Measurements from ENCODE around the gene ETV5. TPM values are rescaled to one million over a fixed set of nuclear protein-coding genes. Genes with fewer than 3 reads are reported as not detected.

Gene ETV5
- total RNA-seq, 2 experiments from 2014 or later, result 0.74 to 1.3 TPM

GRCh38 chr3:185999221-185999620 is 109.7 kb downstream of the ETV5 start:
- H3K9me3 Mint-ChIP-seq, result no peaks in the 10 kb centered on the region
- POLR2A ChIA-PET, result no interaction called here

DNA sequence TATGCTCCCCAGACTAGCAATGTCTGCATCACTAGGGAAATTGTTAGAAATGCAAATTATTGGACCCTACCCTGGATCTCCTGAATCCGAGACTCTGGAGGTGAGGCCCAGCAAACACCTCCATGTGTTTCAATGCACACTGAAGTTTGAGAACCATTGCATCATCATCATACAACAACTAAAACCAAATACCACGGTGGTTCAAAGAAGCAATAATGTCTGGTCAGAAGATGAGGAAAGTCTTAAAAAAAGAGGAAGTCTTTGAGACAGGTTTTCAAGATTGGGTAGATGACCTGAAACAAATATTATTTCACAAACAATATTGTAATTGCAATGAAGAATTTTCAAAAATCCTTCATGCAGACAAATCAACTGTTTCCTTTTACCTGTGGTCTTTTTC is 110.8 kb downstream of the ETV5 start:
- no peaks in the 10 kb centered on the region for H3K4me1 Mint-ChIP-seq (ENCODE audit: low read depth)
- H3K36me3 Mint-ChIP-seq, result no peaks in the 10 kb centered on the region
- no peaks in the 10 kb centered on the region for H3K9me3 Mint-ChIP-seq
- intact Hi-C loops (cut with micrococcal nuclease), result no loop called here
- ChIA-PET CTCF (no interaction called here), POLR2A (no interaction called here)
- no peak overlapping the region for H3K4me3 Mint-ChIP-seq
- peaks cover 22% of the 10 kb centered on the region for H3K27me3 Mint-ChIP-seq
- H3K27ac Mint-ChIP-seq, result no peak overlapping the region
- no peak for DNase-seq

More at GRCh38 chr3:185999221-185999620, 109.7 kb downstream of the ETV5 start:
- Mint-ChIP-seq H3K27ac (no peak overlapping the region), H3K4me3 (no peak overlapping the region), H3K27me3 (peaks cover 21% of the 10 kb centered on the region), H3K4me1 (ENCODE audit: low read depth) (peaks cover 8% of the 10 kb centered on the region), H3K36me3 (no peaks in the 10 kb centered on the region)
- intact Hi-C loops (cut with micrococcal nuclease), result no loop called here
- CTCF ChIA-PET, result interaction anchor here (1.1 to 1.8 kb wide), 2 partner anchors 56 to 541 kb away, joined by 4 to 8 read pairs; no protein-coding TSS in a partner anchor
- DNase-seq, result no peak

DNA sequence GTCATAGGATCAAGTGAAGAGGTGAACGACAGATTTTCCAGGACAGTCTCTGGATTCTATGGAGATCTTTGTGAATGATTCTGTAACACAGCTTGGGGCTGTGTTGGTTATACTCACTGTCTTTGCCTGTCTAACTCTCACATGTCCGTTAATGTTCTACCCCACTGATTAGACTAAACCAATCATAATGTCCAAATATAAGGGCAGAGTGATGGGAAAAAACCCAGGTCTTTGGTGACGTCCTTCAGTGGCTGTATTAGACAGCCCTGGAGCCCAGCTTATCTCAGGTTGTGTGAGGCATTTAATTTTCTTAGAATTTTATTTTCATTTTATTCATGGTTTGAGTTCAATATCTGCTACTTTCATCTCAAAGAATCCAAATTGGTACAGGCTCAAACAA is 111.8 kb downstream of the ETV5 start:
- H3K27me3 Mint-ChIP-seq, result peaks cover 16% of the 10 kb centered on the region
- no peaks in the 10 kb centered on the region for H3K4me1 Mint-ChIP-seq (ENCODE audit: low read depth)
- ChIA-PET CTCF (interaction anchor here (3.2 kb wide), 1 partner anchor 14 kb away, joined by 10 read pairs; no protein-coding TSS in a partner anchor), POLR2A (no interaction called here)
- H3K9me3 Mint-ChIP-seq, result no peaks in the 10 kb centered on the region
- no peak overlapping the region for H3K27ac Mint-ChIP-seq
- intact Hi-C loops (cut with micrococcal nuclease), result no loop called here
- H3K36me3 Mint-ChIP-seq, result no peaks in the 10 kb centered on the region
- no peak for DNase-seq
- no peak overlapping the region for H3K4me3 Mint-ChIP-seq

Other genes with a start within 250 kb of the ETV5 start
- 100 to 1,000 TPM; 184 to 187 TPM for gene TRA2B, start 171.1 kb downstream of the ETV5 start, total RNA-seq

Measured in activated CD4-positive, alpha-beta memory T cell treated with anti-CD3 and anti-CD28 coated beads for 36 hours (primary cell).